ENCODE results near the gene INPP4B. TPM values are rescaled to one million over a fixed set of nuclear protein-coding genes. Genes with fewer than 3 reads are reported as not detected.

INPP4B gene
- total RNA-seq, 2 experiments from 2014 or later = not detected

DNA sequence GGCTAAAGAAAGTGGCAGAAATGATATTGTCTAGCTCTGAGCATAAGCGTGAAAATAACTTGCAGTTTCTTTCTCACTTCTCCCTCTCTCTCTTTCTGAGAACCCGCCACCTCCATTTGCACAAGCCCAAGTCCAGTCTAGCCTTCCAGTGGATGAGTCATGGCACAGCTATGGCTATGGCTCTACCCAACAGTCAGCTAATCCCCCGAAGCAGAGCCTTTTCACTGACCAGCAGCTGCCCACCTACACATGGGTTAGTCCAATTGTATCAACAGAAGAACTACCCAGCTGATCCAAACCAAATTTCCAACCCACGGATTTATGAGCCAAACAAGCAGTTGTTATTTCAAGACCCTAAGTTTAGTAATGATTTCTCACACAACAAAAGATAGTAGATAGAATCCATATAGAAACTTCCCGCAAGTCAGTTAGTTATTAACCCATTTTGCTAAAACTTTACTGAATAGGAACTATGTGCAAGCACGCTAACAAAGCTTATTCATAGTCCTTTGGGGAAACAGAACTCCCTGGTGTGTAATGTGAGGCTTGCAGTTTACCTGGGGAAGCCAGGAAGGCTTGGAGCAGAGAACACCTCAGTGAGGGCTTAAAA lies 282.3 kb downstream of the INPP4B start:
- H3K9me2 ChIP-seq (ENCODE audit: insufficient read depth, low read length) = no peaks in the 10 kb centered on the region
- ChIA-PET POLR2A (no interaction called here), CTCF (ENCODE audit: unreplicated experiment) (no interaction called here)
- H3K9me3 ChIP-seq (ENCODE audit: low read length) = no peaks in the 10 kb centered on the region
- TF ChIP-seq, protein P1, sequence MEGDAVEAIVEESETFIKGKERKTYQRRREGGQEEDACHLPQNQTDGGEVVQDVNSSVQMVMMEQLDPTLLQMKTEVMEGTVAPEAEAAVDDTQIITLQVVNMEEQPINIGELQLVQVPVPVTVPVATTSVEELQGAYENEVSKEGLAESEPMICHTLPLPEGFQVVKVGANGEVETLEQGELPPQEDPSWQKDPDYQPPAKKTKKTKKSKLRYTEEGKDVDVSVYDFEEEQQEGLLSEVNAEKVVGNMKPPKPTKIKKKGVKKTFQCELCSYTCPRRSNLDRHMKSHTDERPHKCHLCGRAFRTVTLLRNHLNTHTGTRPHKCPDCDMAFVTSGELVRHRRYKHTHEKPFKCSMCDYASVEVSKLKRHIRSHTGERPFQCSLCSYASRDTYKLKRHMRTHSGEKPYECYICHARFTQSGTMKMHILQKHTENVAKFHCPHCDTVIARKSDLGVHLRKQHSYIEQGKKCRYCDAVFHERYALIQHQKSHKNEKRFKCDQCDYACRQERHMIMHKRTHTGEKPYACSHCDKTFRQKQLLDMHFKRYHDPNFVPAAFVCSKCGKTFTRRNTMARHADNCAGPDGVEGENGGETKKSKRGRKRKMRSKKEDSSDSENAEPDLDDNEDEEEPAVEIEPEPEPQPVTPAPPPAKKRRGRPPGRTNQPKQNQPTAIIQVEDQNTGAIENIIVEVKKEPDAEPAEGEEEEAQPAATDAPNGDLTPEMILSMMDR (conservative IDR thresholded peaks at IDR 0.05; ENCODE audit: low read length) = no peak
- no peak for TF ChIP-seq EZH2phosphoT487 (IDR thresholded peaks at IDR 0.05; ENCODE audit: borderline replicate concordance, low read depth, low read length)
- BruUV-seq (replicated peaks) = no TSS peak
- H3K79me2 ChIP-seq (ENCODE audit: insufficient read depth, low read depth, low read length) = no peaks in the 10 kb centered on the region
- no peak overlapping the region for H3K4me2 ChIP-seq (ENCODE audit: low read length)
- intact Hi-C loops (cut with micrococcal nuclease; ENCODE audit: unreplicated experiment) = no loop called here
- H4K20me1 ChIP-seq (ENCODE audit: insufficient read depth, low read length) = no peaks in the 10 kb centered on the region
- no peaks in the 10 kb centered on the region for H3K4me1 ChIP-seq (ENCODE audit: insufficient read depth, low read length, poor library complexity, severe bottlenecking)
- H2AFZ ChIP-seq (ENCODE audit: low read length) = no peak overlapping the region
- H3K4me3 ChIP-seq (ENCODE audit: low read depth, low read length, poor library complexity, severe bottlenecking) = no peak overlapping the region
- H3K27ac ChIP-seq (ENCODE audit: low read depth, low read length, poor library complexity, severe bottlenecking) = no peak overlapping the region
- no peak for DNase-seq (ENCODE audit: low spot score)
- no peaks in the 10 kb centered on the region for H3K36me3 ChIP-seq (ENCODE audit: insufficient read depth, low read length)

DNA sequence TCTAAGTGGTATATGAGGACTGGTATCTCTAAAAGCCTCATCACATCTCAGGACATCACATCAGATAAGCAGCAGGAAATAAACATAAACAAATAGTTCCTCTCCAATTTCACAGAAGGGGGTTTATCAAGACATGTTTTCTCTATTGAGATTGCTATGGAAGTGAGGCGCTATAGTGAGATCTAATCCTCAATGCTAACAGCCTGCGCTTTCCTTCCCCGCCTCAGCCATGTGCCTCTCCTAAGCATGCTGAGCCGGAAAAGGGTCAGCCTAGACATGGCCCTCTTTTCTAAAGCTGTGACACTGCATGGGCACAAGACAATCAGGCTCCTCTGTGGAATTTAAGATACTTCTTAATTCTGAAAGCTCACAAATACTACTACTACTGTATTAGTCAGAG lies 286.1 kb downstream of the INPP4B start:
- ChIA-PET CTCF (ENCODE audit: unreplicated experiment) (no interaction called here), POLR2A (interaction anchor here (0.6 kb wide), 1 partner anchor 13 kb away, joined by 3 read pairs; no protein-coding TSS in a partner anchor)
- Histone ChIP-seq H4K20me1 (ENCODE audit: insufficient read depth, low read length) (no peaks in the 10 kb centered on the region), H3K79me2 (ENCODE audit: insufficient read depth, low read depth, low read length) (no peaks in the 10 kb centered on the region), H3K9me2 (ENCODE audit: insufficient read depth, low read length) (no peaks in the 10 kb centered on the region), H3K4me3 (ENCODE audit: low read depth, low read length, poor library complexity, severe bottlenecking) (no peak overlapping the region), H3K9me3 (ENCODE audit: low read length) (no peaks in the 10 kb centered on the region), H3K4me1 (ENCODE audit: insufficient read depth, low read length, poor library complexity, severe bottlenecking) (no peaks in the 10 kb centered on the region), H2AFZ (ENCODE audit: low read length) (no peak overlapping the region), H3K36me3 (ENCODE audit: insufficient read depth, low read length) (no peaks in the 10 kb centered on the region), H3K27ac (ENCODE audit: low read depth, low read length, poor library complexity, severe bottlenecking) (no peak overlapping the region), H3K4me2 (ENCODE audit: low read length) (no peak overlapping the region)
- DNase-seq (ENCODE audit: low spot score) = no peak
- intact Hi-C loops (cut with micrococcal nuclease; ENCODE audit: unreplicated experiment) = no loop called here
- BruUV-seq (replicated peaks) = no TSS peak
- TF ChIP-seq EZH2phosphoT487 (IDR thresholded peaks at IDR 0.05; ENCODE audit: borderline replicate concordance, low read depth, low read length) = no peak
- TF ChIP-seq, protein P1 (conservative IDR thresholded peaks at IDR 0.05; ENCODE audit: low read length) = no peak

DNA sequence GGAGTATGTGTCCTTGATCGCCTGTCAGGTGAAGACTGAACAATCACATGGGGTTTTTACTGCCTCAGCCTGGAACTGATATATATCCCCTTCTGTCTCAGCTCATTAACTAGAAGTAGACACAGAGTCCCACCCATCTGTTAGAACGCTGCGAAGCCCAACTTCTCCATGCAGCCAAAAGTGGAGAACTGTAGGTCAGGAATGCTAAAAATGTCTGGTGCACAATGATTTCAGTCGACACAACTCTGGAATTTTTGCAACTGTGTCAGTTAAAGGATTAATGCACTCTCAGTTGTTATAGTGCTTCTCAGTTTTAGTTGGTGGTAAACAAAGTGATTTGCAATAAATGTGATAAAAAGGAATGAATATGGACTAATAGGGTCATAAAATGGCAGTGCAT lies 287.2 kb downstream of the INPP4B start:
- TF ChIP-seq EZH2phosphoT487 (IDR thresholded peaks at IDR 0.05; ENCODE audit: borderline replicate concordance, low read depth, low read length) = no peak
- TF ChIP-seq, protein P1 (conservative IDR thresholded peaks at IDR 0.05; ENCODE audit: low read length) = no peak
- Histone ChIP-seq H4K20me1 (ENCODE audit: insufficient read depth, low read length) (no peaks in the 10 kb centered on the region), H3K4me3 (ENCODE audit: low read depth, low read length, poor library complexity, severe bottlenecking) (no peak overlapping the region), H3K9me2 (ENCODE audit: insufficient read depth, low read length) (no peaks in the 10 kb centered on the region), H2AFZ (ENCODE audit: low read length) (no peak overlapping the region), H3K9me3 (ENCODE audit: low read length) (no peaks in the 10 kb centered on the region), H3K27ac (ENCODE audit: low read depth, low read length, poor library complexity, severe bottlenecking) (no peak overlapping the region), H3K79me2 (ENCODE audit: insufficient read depth, low read depth, low read length) (no peaks in the 10 kb centered on the region), H3K36me3 (ENCODE audit: insufficient read depth, low read length) (no peaks in the 10 kb centered on the region), H3K4me1 (ENCODE audit: insufficient read depth, low read length, poor library complexity, severe bottlenecking) (no peaks in the 10 kb centered on the region), H3K4me2 (ENCODE audit: low read length) (no peak overlapping the region)
- BruUV-seq (replicated peaks) = no TSS peak
- ChIA-PET CTCF (ENCODE audit: unreplicated experiment) (no interaction called here), POLR2A (interaction anchor here (0.6 kb wide), 1 partner anchor 235 kb away, joined by 4 read pairs; no protein-coding TSS in a partner anchor)
- no peak for DNase-seq (ENCODE audit: low spot score)
- intact Hi-C loops (cut with micrococcal nuclease; ENCODE audit: unreplicated experiment) = no loop called here
